K562 (cell line): ENCODE measurements around the gene GAL3ST3. TPM values are rescaled to one million over a fixed set of nuclear protein-coding genes. Genes with fewer than 3 reads are reported as not detected.

Experiments used
- ATAC-seq: fragments of 200-7000 bp; cut with Tn5 transposase; 3 replicates; pipeline ENCODE4 v1.9.1; 2020; ENCODE audit warnings: moderate library complexity
- BruUV-seq: library from RNA; stranded (reverse); fragments of 400-500 nt; replicated peaks from 2 replicates; lab custom pipeline; 2021; lab: Mats Ljungman, UMichigan
- CTCF ChIA-PET: fragments of 300-600 bp; formaldehyde crosslinking; extraction: SDS; loops from one replicate; lab custom pipeline; 2021; ENCODE audit warnings: low intra/inter-chr PET ratio; lab: Yijun Ruan, JAX
- POLR2A ChIA-PET: fragments of 300-600, 350-650 bp; sonication (Branson Sonifier 250); formaldehyde crosslinking; extraction: SDS; loops from one replicate; lab custom pipeline; 2021; ENCODE audit warnings: antibody characterized with exemption, inconsistent platforms; lab: Yijun Ruan, JAX
- DNase-seq, 4 experiments: peaks; one replicate each; pipeline versions ENCODE4 v3.0.0 to v3.0.0-alpha.2; 2011 to 2018; ENCODE audit warnings: low spot score in 3 of 4, mixed read lengths in 3 of 4; ENCODE audit errors: extremely low read depth in 1 of 4
- FAIRE-seq: peaks from 2 replicates; lab custom pipeline; 2011; peaks lifted over from hg19 to GRCh38; lab: Jason Lieb, UNC
- H2AFZ ChIP-seq: 2 replicates; pipeline ENCODE4 v1.6.0; 2011; ENCODE audit warnings: low read depth, low read length, control low read depth, inconsistent platforms
- H3K27ac ChIP-seq: fragments of 200-600 bp; 3 replicates; pipeline ENCODE4 v1.8.0; 2011; ENCODE audit warnings: low read depth, mild to moderate bottlenecking, control low read depth, inconsistent platforms, low read length, moderate library complexity, mixed read lengths; ENCODE audit errors: extremely low read depth
- H3K27me3 ChIP-seq, 2 experiments: fragments of 300-600 bp in 1 of 2; 2 replicates in 1 of 2; 3 replicates in 1 of 2; pipeline versions ENCODE4 v1.6.0 to v1.8.0; 2011; ENCODE audit warnings: inconsistent platforms in 2 of 2, low read length in 2 of 2, mild to moderate bottlenecking in 1 of 2, mixed read lengths in 1 of 2, moderate library complexity in 1 of 2; ENCODE audit not compliant: control insufficient read depth in 2 of 2, insufficient read depth in 2 of 2
- H3K36me3 ChIP-seq: fragments of 300-600 bp; 3 replicates; pipeline ENCODE4 v1.8.0; 2011; ENCODE audit warnings: mild to moderate bottlenecking, low read length, inconsistent platforms; ENCODE audit not compliant: control insufficient read depth, insufficient read depth
- H3K4me1 ChIP-seq, 2 experiments: fragments of 200-600 bp in 1 of 2; replicated peaks in 1 of 2; 2 replicates in 1 of 2; 3 replicates in 1 of 2; pipeline versions ENCODE4 v1.5.1 to v1.8.0; 2011; ENCODE audit warnings: inconsistent platforms in 2 of 2, low read length in 2 of 2, mild to moderate bottlenecking in 1 of 2, mixed read lengths in 1 of 2, moderate library complexity in 1 of 2; ENCODE audit not compliant: control insufficient read depth in 2 of 2, insufficient read depth in 2 of 2
- H3K4me2 ChIP-seq: 2 replicates; pipeline ENCODE4 v1.6.1; 2011; ENCODE audit warnings: low read length, control low read depth, inconsistent platforms, mixed read lengths; ENCODE audit not compliant: insufficient read depth
- H3K4me3 ChIP-seq: fragments of 200-600 bp; sonication (generic), shearing (Covaris generic); 2 replicates; pipeline ENCODE4 v1.5.1; 2016; ENCODE audit warnings: control low read depth, inconsistent platforms
- H3K79me2 ChIP-seq: fragments of 200-600 bp; 3 replicates; pipeline ENCODE4 v1.8.0; 2011; ENCODE audit warnings: low read length, inconsistent platforms; ENCODE audit not compliant: control insufficient read depth, insufficient read depth
- H3K9ac ChIP-seq, 2 experiments: 2 replicates each; pipeline versions ENCODE4 v1.6.0 to v1.6.1; 2011; ENCODE audit warnings: low read depth in 2 of 2, low read length in 2 of 2, control low read depth in 1 of 2, inconsistent platforms in 1 of 2, mild to moderate bottlenecking in 1 of 2, mixed read lengths in 1 of 2; ENCODE audit not compliant: insufficient read depth in 1 of 2
- H3K9me1 ChIP-seq: one replicate; pipeline ENCODE4 v1.6.0; 2011; ENCODE audit warnings: inconsistent platforms, mild to moderate bottlenecking, low read length, moderate library complexity; ENCODE audit not compliant: control insufficient read depth, insufficient read depth
- H3K9me3 ChIP-seq: replicated peaks from 2 replicates; pipeline ENCODE4 v1.5.1; 2011; ENCODE audit warnings: low read depth, low read length, inconsistent platforms; ENCODE audit not compliant: control insufficient read depth, insufficient read depth
- H4K20me1 ChIP-seq: replicated peaks from 2 replicates; pipeline ENCODE4 v1.6.1; 2011; ENCODE audit warnings: low read length, inconsistent platforms, mixed read lengths; ENCODE audit not compliant: control insufficient read depth, insufficient read depth
- ARID3B ChIP-seq: fragments of 250-450 bp; sonication (Bioruptor Pico); IDR thresholded peaks from 2 replicates; pipeline ENCODE4 v1.4.0; 2020; ENCODE audit warnings: borderline replicate concordance
- CEBPB ChIP-seq: fragments of 450-650 bp; IDR thresholded peaks from 2 replicates; pipeline ENCODE4 v1.6.1; 2016; ENCODE audit warnings: missing genetic modification characterization, missing compliant biosample characterization
- CEBPZ ChIP-seq: fragments of 150-350 bp; IDR thresholded peaks from 2 replicates; pipeline ENCODE4 v1.6.1; 2014; ENCODE audit warnings: low read depth, mild to moderate bottlenecking, low read length, borderline replicate concordance
- HDAC8 ChIP-seq: fragments of 450-650 bp; IDR thresholded peaks from 2 replicates; pipeline ENCODE4 v1.6.1; 2016; ENCODE audit warnings: mild to moderate bottlenecking, missing genetic modification characterization, moderate library complexity, missing compliant biosample characterization
- ILK ChIP-seq: fragments of 450-650 bp; IDR thresholded peaks from 2 replicates; pipeline ENCODE4 v1.6.1; 2016; ENCODE audit warnings: missing genetic modification characterization, low read depth, mild to moderate bottlenecking, missing compliant biosample characterization, moderate library complexity, borderline replicate concordance
- JUN ChIP-seq, 2 experiments: sonication (generic) in 1 of 2; formaldehyde crosslinking in 1 of 2; IDR thresholded peaks; 2 replicates each; pipeline versions ENCODE4 v1.6.1 to v1.8.0; 2012 to 2022; ENCODE audit warnings: borderline replicate concordance in 2 of 2, mild to moderate bottlenecking in 2 of 2, improper control_type of control experiment in 1 of 2, low read depth in 1 of 2, low read length in 1 of 2, missing genetic modification reagents in 1 of 2
- RBM17 ChIP-seq: fragments of 200-400 bp; formaldehyde crosslinking; IDR thresholded peaks from 2 replicates; pipeline ENCODE4 v1.6.1; 2017; ENCODE audit warnings: low read depth, mild to moderate bottlenecking, low read length, borderline replicate concordance
- SFPQ ChIP-seq: fragments of 200-400 bp; formaldehyde crosslinking; IDR thresholded peaks from 2 replicates; pipeline ENCODE4 v1.6.1; 2017; ENCODE audit warnings: mild to moderate bottlenecking, low read depth, low read length, moderate library complexity
- SRSF7 ChIP-seq: fragments of 200-400 bp; formaldehyde crosslinking; optimal IDR thresholded peaks from 2 replicates; pipeline ENCODE3; 2017; ENCODE audit warnings: mild to moderate bottlenecking, low read depth, low read length
- STAT5B ChIP-seq: fragments of 250-450 bp; sonication (Bioruptor Pico); IDR thresholded peaks from 2 replicates; pipeline ENCODE4 v1.8.0; 2021; ENCODE audit warnings: mild to moderate bottlenecking, inconsistent platforms
- XRCC4 ChIP-seq: IDR thresholded peaks from one replicate; pipeline ENCODE4 v1.6.1; 2011; ENCODE audit not compliant: insufficient read depth, insufficient read length; ENCODE audit errors: extremely low read depth
- ZNF212 ChIP-seq: fragments of 450-650 bp; formaldehyde crosslinking; IDR thresholded peaks from 2 replicates; pipeline ENCODE4 v1.4.0; 2020; ENCODE audit warnings: mild to moderate bottlenecking
- ZNF3 ChIP-seq: fragments of 250-450 bp; sonication (Bioruptor Pico); IDR thresholded peaks from 2 replicates; pipeline ENCODE4 v1.5.0; 2021; ENCODE audit warnings: mild to moderate bottlenecking, moderate library complexity
- ZNF324 ChIP-seq: fragments of 250-450 bp; sonication (Bioruptor Pico); IDR thresholded peaks from 2 replicates; pipeline ENCODE4 v1.4.0; 2020; ENCODE audit warnings: mild to moderate bottlenecking
- ZNF75A ChIP-seq: fragments of 450-650 bp; formaldehyde crosslinking; IDR thresholded peaks from 2 replicates; pipeline ENCODE4 v1.4.0; 2020; ENCODE audit warnings: mild to moderate bottlenecking
- WGBS: fragments of 100-300 bp; shearing (Covaris generic); methylation state at CpG from one replicate; pipeline ENCODE4 v1.1.6; 2016; ENCODE audit warnings: low coverage, mixed read lengths; ENCODE audit not compliant: insufficient coverage; ENCODE audit errors: missing lambda C conversion rate; 5-methylcytosine and 5-hydroxymethylcytosine counted together
- in situ Hi-C: fragments of 300-500 bp; cut with MboI; formaldehyde crosslinking; loops from 4 replicates; pipeline ENCODE4 v1.15.0; 2018; ENCODE audit warnings: inconsistent platforms, mixed read lengths
- intact Hi-C: fragments of 100-400 bp; cut with micrococcal nuclease; formaldehyde crosslinking; loops from 2 replicates; pipeline ENCODE4 v1.14.2; 2022
- polyA plus RNA-seq, 8 experiments: library from polyadenylated mRNA; depleted of rRNA in 4 of 8; stranded (reverse) in 5 of 8; unstranded in 3 of 8; fragments of >200 nt; fragmentation: Nextera tagmentation in 2 of 8; fragmentation: Illumina TruSeq in 1 of 8; extraction: Ambion mirVana in 2 of 8; extraction: Trizol in 1 of 8; gene quantifications; 2 replicates each; pipeline versions ENCODE4 v1.2.1 to v1.2.3, GENCODE V29; 2011 to 2014; ENCODE audit warnings: inconsistent platforms in 1 of 8, missing spikeins in 1 of 8
- total RNA-seq, 7 experiments: library from RNA; depleted of rRNA in 6 of 7; stranded (reverse); fragments of >200 nt in 6 of 7; fragmentation: Illumina TruSeq in 2 of 7; extraction: Trizol in 2 of 7; gene quantifications; 2 replicates each; pipeline versions ENCODE4 v1.2.1 to v1.2.3, GENCODE V29; 2011 to 2021; ENCODE audit warnings: low replicate concordance in 1 of 7

The GAL3ST3 gene
- total and polyA plus RNA-seq, 9 of the 15 experiments (the other 6 are each of a cell fraction or from before 2014, with no cell fraction given): not detected

GRCh38 chr11:66004186-66004585 is 44.8 kb downstream of the GAL3ST3 start:
- Histone ChIP-seq H3K36me3 (peaks cover 42% of the 10 kb centered on the region; the same call in 2 of the 3 replicates), H2AFZ (no peak overlapping the region), H4K20me1 (peaks cover 3% of the 10 kb centered on the region; the same call in 1 of the 2 replicates), H3K9ac (peak overlapping the region in 1 of 2 experiments; percentile 60; a peak in 1 of 4 replicates), H3K4me1 (peaks cover 28 to 34% of the 10 kb centered on the region in 2 experiments; a peak in 4 of 5 replicates), H3K79me2 (peaks cover 43% of the 10 kb centered on the region), H3K27ac (no peak overlapping the region), H3K4me3 (no peak overlapping the region), H3K9me3 (no peaks in the 10 kb centered on the region), H3K4me2 (no peak overlapping the region), H3K27me3 (no peaks in the 10 kb centered on the region), H3K9me1 (no peaks in the 10 kb centered on the region)
- no peak for FAIRE-seq
- in situ Hi-C loops (no loop called here), intact Hi-C loops (loop anchor here (5.0 kb wide), 1 partner anchor 63 kb away; no protein-coding TSS in a partner anchor)
- no peak for DNase-seq
- ChIA-PET POLR2A (interaction anchor here (0.6 to 1.1 kb wide), 3 partner anchors 9 to 112 kb away, joined by 3 to 4 read pairs (median 3); no protein-coding TSS in a partner anchor), CTCF (interaction anchor here (0.7 kb wide), 1 partner anchor 116 kb away, joined by 3 read pairs; the partner anchor contains the start of gene FIBP)
- WGBS: 92% methylated on average over 4 of the region's 4 CpGs
- no peak for ATAC-seq
- no TSS peak for BruUV-seq
- TF ChIP-seq ARID3B (CRISPR knock-in tag): no peak
- TF ChIP-seq ZNF212 (CRISPR knock-in tag): no peak
- no peak for TF ChIP-seq SFPQ
- no peak for TF ChIP-seq ZNF324
- TF ChIP-seq JUN (IDR thresholded peaks at IDR 0.05; ENCODE audit: borderline replicate concordance, low read depth, low read length): no peak
- TF ChIP-seq JUN (CRISPR knock-in tag; IDR thresholded peaks at IDR 0.05; ENCODE audit: borderline replicate concordance): no peak
- TF ChIP-seq ZNF3 (CRISPR knock-in tag): no peak
- TF ChIP-seq STAT5B (CRISPR knock-in tag): no peak
- TF ChIP-seq SRSF7: no peak
- no peak for TF ChIP-seq XRCC4
- no peak for TF ChIP-seq CEBPZ
- no peak for TF ChIP-seq CEBPB (tag)
- no peak for TF ChIP-seq ZNF75A (CRISPR knock-in tag)
- no peak for TF ChIP-seq ILK (tag)
- TF ChIP-seq RBM17: no peak
- TF ChIP-seq HDAC8 (tag): no peak
